HFF-Myc (cell line): ENCODE data around the gene MATR3.
"Not testable (repeated sequence)": the region's sequence is repeated elsewhere in the genome, so short reads cannot be mapped to it uniquely, and the experiment has no call there.

Experiments
- DNase-seq: peaks from one replicate; pipeline ENCODE4 v3.0.0-alpha.2; 2011; ENCODE audit warnings: low read depth; ENCODE audit errors: extremely low read depth
- H3K4me3 ChIP-seq: replicated peaks from 2 replicates; pipeline ENCODE4 v1.5.1; 2011; ENCODE audit warnings: low read depth, mild to moderate bottlenecking, control low read depth, low read length
- CTCF ChIP-seq: IDR thresholded peaks from 2 replicates; pipeline ENCODE4 v1.5.1; 2012; ENCODE audit warnings: mild to moderate bottlenecking, low read depth, low read length, control low read depth; ENCODE audit errors: missing control alignments

Gene MATR3

GRCh38 chr5:139344177-139344576 lies 50.6 kb downstream of the MATR3 start:
- no peak for DNase-seq
- no peak for TF ChIP-seq CTCF
- no peak overlapping the region; the same call in 1 of the 2 replicates for H3K4me3 ChIP-seq

- not testable (repeated sequence) for DNase-seq, H3K4me3 ChIP-seq
Observed at GRCh38 chr5:139345442-139345841, 51.9 kb downstream of the MATR3 start.

GRCh38 chr5:139347863-139348262 lies 54.3 kb downstream of the MATR3 start:
- not testable (repeated sequence) for DNase-seq, H3K4me3 ChIP-seq

GRCh38 chr5:139354186-139354585 lies 60.6 kb downstream of the MATR3 start:
- no peak overlapping the region for H3K4me3 ChIP-seq
- TF ChIP-seq CTCF = no peak

GRCh38 chr5:139355900-139356299 lies 62.4 kb downstream of the MATR3 start:
- H3K4me3 ChIP-seq, DNase-seq: not testable (repeated sequence)

More at GRCh38 chr5:139354186-139354585, 60.6 kb downstream of the MATR3 start:
- no peak for DNase-seq

GRCh38 chr5:139358064-139358463 lies 64.5 kb downstream of the MATR3 start:
- no peak for TF ChIP-seq CTCF
- H3K4me3 ChIP-seq = no peak overlapping the region
- DNase-seq = no peak

- TF ChIP-seq CTCF = no peak
Observed at GRCh38 chr5:139360384-139360783, 66.8 kb downstream of the MATR3 start.

GRCh38 chr5:139361835-139362429 lies 68.4 kb downstream of the MATR3 start:
- no peak overlapping the region for H3K4me3 ChIP-seq
- DNase-seq = no peak
- no peak for TF ChIP-seq CTCF

More at GRCh38 chr5:139360384-139360783, 66.8 kb downstream of the MATR3 start:
- no peak for DNase-seq
- H3K4me3 ChIP-seq = no peak overlapping the region
